Measurements from ENCODE around the gene DAPK1.
A peak's percentile ranks its signal among the peaks of the same experiment; 100 is the strongest.

Gene DAPK1

DNA sequence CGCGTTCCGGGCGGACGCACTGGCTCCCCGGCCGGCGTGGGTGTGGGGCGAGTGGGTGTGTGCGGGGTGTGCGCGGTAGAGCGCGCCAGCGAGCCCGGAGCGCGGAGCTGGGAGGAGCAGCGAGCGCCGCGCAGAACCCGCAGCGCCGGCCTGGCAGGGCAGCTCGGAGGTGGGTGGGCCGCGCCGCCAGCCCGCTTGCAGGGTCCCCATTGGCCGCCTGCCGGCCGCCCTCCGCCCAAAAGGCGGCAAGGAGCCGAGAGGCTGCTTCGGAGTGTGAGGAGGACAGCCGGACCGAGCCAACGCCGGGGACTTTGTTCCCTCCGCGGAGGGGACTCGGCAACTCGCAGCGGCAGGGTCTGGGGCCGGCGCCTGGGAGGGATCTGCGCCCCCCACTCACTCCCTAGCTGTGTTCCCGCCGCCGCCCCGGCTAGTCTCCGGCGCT, at the start of gene DAPK1:
Gene DAPK1 (plus strand): TSS at position 264 of the 442 bp plus-strand sequence. CDS start 1,211 bp downstream, outside the sequence.
- DNase-seq = peak; percentile 78

DNA sequence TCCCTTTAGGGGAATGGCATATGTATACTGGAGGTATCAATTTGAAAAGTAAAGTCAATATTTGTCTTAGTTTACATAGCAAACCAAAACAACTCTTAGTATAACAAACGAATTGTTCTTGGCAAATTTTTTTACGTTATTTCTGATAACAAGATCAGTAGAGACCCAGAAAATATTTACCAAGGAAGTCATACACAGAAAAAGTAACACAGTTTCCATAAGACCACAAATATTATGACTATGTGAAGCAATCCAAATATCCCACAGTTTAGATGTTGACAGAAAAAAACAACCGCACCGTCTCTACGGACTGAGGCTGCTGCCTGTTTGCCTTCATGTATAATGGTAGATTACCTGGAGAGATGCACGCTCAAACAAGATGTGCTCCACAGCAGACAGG, 46.5 kb upstream of the DAPK1 start:
- no peak for DNase-seq

DNA sequence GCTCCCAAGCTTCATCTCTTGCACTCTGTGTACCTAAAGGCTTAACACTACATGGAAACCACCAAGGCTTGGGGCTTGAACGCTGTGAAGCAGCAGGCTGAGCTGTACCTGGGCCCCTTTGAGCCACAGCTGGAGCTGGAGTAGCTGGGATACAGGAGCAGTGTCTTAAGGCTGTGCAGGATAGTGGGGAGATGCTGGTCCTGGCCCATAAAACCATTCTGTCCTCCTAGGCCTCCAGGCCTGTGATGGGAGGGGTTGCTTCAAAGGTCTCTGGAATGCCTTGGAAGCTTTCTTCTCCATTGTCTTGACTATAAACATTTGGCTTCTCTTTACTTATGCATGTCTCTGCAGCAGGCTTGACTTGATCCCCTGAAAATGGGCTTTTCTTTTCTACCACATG, 42.3 kb upstream of the DAPK1 start:
- DNase-seq = no peak

DNA sequence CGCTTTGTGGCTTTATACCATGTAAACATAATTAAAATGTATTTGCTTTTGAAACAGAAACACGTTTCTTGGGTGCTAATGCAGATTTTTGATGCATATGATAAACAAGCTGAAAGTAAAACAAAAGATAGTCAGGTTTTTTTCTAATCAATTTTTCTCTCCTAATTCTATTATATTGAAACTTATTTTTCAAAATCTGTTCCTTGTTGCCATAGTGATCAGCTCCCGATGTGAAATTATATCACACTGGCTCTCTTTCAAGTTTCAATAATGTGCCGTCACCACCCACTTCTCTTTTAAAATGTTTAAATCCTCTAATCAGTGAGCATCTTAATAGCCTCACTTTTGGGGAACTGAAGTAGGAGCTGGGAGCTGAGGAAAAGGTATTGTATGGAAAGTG, 36.4 kb upstream of the DAPK1 start:
- no peak for DNase-seq

DNA sequence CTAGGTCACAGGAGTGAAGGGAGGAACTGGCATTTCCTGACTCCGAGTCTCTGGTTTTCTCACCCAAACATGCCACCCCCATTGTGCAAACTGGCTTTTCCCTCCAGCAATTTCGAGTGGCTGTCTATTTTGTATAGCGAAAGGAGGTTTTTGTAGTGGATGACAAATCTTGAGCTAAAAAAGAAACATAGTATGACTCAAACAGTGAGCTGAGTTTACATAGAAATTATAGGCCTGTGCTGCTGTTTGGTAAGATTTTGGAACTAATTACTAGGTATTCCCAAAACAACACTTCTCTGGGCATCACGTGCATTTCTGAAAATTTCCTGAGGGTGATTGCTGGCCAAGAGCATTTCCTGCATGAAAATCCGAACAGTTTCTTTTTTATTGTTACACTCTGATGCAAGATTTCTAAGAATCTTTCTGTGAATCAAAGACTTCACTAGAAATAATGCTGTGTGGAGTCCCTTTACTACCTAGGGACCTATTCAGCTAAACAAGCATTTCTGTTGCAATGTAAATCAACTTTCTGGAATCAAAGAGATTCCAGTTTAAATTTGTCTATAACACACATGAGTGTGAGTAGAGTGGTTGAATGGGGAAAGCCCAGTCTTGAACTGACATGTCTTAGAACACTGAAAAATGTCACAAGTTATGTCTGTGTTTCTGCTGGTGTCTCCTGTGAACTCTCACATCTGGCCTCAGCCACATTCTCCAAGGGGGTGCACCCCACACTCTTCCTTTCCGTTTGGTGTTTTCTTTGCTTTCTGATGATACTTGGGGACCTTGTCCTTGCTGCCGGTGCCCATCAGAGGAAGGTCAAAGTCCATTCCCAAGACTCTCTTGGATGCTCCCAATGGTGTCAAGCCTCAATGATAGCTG, 33.3 kb upstream of the DAPK1 start:
- no peak for DNase-seq

DNA sequence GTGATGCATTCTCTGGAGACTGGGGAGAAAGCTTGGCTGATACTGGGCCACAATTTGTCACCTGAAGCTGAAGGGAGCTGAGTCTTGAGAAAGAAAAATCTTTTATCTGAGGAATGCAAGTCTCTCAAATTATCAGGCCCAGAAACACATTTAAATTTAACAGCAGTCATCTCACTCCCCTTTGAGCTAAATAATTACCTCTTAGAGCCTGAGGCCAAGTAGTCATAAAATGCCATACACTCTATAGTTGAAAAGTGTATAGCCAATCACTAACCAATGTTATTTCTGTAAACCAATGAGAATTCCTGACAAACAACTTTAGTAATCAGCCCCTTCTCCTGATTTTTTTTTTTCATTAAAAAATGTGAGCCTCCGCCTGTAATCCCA, 32.7 kb upstream of the DAPK1 start:
- no peak for DNase-seq

DNA sequence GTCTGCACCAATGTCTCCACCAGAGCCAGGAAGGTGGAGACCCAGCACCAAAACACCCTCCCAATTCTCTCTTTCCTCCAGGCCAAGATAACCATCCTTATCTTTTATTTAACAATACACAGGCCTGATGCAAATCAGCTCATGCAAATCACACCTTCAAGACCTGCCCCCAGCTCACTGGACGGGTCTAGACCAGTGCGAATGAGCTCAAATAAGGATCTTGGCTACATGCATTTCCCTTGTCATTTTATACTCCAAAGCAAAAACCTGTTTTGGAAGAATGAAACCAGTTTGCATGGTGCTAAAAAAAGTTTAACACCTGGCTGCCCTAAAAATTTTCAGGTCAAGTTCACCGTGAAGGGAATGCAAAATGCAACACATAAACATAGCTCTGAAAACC, 31.9 kb upstream of the DAPK1 start:
- DNase-seq = no peak

DNA sequence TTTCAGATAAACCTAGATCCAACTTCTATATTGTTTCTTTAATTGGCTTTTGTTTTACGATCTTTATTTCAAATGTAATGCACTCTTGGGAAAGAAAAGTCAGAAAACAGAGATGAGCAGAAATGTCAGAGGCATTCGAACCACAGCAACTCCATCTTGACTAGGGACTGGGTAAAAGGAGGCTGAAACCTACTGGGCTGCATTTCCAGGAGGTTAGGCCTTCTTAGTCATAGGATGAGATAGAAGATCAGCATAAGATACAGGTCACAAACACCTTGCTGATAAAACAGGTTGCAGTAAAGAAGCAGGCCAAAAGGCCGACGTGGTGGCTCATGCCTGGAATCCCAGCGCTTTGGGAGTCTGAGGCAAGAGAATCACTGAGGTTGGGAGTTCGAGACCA, 30.5 kb upstream of the DAPK1 start:
- no peak for DNase-seq

DNA sequence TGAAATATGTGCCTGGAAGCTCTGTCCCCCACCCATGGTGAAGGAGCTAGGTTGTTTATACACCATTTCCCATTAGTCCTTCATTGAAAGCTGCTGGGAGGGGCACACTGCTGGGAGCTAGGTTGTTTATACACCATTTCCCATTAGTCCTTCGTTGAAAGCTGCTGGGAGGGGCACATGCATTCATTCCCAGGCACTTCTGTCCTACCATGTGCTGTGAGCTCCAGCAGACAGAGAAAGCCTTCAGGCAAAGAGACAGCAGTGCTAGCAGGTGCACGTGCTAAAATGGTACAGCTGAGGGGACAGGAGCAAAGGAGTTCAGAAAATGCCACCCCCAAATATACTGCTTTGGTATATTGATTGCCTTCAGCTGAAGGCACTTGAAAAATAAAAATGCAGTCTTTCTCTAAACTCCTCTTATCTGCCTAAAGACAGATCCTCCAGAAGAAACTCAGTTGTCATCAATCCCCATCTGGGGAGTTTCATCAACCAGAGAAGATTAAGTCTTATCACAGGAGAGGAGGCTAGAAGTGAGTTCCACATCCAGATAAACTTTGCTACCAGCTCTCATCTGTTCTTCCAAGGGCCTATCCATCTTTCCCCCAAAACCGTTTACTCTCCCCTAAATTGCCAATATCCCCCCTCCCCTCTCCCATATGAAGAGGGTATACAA, 27.7 kb upstream of the DAPK1 start:
- DNase-seq = no peak

DNA sequence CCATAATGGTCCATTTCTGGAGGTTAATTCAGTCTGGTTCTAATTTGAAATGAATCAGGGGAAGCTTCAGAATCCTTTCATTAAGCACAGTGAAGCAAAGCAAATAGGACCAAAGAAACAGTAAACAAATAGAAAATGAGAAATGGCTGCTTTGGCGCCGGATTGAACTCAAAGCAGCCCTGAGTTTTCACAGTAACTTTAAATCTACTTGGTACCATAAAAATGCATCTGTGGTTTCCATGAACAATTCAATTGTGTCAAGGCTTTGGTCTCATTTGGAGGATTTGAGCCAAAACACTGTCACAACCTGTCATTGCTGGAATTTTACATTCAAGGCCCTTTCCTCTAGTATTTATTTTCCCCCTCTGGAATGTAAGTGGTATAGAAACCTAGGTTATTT, 25.9 kb upstream of the DAPK1 start:
- no peak for DNase-seq

DNA sequence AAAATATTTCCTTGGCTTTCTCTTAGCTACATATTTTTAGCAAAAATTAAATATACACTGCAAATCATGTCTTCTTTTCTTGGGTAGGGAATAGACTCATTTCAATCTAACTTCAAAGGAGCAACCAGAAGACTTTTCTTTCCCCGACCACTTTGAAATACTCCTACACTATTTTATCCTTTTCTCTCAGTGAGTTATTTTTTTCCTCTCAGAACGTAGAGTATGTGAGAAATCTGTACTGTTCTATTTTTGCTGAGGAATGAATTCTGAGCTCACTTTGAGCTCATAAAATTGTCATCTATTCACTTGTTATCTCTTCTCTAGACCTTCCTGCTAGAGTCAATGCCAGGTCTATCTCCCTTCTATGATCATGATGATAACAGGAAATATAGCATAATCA, 22.2 kb upstream of the DAPK1 start:
- no peak for DNase-seq

DNA sequence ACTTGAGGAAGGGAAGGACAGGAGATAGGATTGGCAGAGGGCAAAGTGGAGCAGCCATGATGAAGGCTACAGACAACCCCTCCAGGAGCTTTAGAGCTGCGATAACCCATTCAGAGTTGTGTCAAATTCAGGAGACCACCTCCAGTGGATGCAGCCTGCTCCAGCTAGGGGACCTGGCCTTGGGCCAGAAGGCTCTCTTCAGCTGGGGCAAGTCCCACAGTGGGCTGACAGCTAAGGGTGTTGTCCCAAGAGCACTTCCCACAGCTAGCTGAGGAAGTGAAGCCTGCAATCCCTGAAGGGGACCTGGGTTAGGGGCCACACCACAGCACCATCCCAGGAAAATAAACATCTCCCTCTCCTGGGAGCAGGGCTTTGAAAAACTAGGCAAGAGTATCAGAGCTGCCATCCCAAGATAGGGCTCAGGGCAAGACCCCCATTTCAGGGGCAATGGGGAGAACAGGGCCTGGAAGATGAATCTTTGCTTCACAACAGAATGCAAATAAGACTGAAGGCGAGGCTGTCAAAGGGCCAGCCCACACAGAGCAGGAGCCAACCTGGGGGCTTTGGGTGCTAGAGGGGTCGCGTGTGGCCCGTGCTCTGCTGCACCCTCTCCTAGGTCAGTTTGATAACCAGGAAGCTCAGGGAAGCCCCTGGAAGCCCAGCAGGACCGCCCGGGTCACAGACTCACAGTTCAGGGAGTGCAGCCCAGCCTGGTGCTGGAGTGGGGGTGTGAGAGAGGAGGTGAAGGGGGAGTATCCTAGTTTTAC, 19.3 kb upstream of the DAPK1 start:
- no peak for DNase-seq

DNA sequence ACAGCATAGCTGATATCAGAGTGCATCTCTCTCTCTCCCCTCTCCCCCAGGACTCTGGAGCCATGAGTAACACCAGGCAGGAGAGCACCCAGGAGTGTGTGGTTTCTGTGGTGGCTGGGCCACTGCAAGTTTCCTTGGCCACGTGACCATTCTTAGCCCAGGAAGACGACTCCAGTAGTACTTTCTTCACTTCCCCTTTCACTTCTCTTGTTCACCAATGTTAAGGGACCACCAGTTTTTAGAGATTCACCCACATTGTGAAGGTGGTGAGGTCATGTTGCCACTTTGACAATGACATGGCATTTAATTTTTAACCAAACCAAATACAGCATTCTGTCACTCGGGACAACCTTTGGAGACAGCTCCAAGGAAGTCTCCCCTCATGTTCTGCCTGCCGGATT, 17.9 kb upstream of the DAPK1 start:
- no peak for DNase-seq

DNA sequence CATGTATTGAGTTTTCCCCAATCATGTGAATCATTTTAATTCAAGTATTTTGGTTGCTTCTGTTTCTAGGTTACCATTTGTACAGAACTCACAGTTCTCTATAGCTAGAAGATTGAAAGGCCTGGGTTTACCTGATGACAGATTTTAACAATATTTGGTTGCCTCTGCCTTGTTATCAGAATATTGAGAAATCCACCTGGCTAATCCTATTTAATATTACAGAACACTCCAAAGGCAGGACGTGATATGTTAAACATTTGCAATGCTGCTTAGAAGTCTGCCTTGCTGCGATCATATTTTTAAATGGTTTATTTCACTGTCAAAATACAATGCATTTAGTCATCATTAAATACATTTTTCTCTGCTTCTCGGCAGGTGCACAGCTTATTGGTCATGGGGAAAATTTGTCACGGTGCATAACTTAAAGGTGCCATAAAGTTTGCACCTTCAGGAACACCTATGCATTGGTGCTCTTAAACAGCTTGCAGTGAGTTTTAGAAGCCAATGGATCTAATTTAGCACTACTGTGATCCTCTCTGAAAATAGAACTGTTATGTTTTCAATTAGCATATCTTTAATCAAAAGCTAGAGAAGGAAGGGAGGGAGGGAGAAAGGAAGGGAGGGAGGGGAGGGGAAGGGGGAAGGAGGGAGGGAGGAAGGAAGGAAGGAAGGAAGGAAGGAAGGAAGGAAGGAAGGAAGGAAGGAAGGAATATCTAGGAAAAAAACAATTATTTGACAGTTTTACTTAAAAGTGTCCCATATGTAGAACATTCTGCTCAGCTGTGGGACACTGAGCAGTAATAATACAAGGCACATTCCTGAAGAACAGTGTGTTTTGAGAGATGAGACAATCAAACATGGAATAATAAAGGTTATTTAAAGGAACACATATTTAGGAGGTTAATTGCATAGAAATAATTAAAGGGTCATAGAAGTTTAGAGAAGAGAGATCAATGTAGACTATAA, 15.5 kb upstream of the DAPK1 start:
- DNase-seq = no peak

DNA sequence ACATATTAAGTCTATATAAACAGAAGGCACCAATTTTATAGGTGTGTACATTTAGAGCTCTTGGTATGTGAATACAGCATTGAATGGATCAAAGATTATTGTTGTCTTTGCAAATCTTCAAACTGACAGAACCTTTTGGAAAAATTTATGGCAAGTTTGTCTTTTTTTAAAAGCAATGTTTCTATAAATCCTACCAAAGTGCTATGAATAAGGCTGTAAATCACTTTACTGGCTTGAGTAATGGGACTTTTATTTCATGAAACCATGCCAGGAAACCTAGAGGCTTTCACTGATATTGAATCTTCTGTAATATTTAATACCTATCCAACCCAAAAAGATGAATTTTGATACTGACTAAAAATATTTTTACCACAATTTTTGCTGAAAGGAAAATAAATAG, 7.4 kb upstream of the DAPK1 start:
- no peak for DNase-seq

DNA sequence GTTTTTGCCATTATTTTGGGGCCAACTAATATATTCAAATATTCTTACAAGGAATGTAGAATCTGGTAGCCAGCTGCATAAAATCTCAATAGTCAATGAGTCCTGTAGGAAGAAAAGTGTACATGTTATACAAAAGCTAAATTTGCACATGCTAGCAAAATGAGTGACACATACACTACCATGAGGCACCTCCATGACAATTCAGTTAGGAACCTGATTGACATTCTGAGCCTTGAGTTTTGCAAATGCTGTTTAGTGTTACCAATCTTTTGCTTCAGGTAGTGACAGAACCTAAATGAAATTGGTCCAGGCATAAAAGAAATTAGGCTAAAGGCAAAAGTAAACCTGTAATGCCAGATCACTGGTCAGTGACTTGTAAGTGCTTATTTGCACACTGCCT, 6.8 kb upstream of the DAPK1 start:
- no peak for DNase-seq

DNA sequence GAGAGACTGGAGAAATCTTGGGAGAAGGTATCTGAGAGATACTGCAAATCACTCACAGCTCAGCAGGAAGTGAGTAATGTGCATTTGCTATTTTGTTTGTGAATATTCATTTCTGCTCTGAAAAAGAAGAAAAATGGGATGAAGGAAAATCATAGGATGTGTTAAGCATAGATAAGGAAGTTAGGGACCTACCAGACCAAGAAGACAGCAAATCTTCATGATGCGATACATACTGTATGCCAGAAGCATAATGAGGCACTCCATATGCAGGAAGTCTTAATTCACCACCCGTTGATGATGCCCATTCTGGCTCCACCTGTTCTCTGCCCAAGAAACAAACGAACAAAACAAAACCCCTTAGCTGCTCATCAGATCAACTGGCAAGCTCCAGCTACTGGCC, 6.1 kb upstream of the DAPK1 start:
- no peak for DNase-seq

DNA sequence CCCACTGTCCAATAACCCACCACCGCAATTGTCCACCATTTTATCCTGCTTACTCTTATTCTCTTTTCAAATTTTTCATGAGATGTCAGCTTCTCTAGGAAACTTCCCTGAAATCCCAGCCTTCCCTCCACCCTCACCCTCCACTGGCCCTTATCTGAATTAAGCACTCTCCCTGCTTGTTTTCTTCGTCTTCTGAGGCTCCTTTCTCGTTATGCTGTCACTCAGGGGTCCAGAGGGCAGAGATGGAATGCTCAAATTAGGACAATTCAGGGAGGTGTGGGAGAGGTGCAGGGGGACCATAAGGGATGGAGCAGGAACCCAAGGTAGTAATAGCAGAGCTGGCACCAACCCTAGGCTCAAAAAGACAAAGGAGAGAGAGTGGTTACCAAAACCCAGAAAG, 5.0 kb upstream of the DAPK1 start:
- no peak for DNase-seq

DNA sequence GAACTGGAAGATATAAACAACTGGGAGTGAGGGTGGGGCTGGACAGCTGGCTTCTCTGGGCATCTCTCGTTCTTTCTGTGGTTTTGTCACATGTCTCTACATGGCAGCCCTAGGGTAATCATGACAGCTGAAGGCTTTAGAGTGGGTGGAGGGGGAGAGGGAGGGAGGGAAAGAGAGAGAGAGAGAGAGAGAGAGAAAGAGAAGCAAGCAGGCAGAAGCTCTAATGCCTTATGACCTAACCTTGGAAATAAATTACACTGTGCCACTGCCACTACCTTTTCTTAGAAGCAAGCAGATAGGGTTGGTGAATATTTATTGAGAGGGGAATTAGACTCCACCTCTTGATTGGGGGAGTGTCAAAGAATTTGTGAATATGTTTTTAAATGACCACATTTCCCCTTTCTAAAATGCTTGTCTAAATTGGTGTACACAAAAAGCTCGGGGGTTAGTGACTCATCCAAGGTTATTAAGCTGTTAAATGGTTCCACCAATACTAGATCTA, 2.6 kb upstream of the DAPK1 start:
- no peak for DNase-seq

DNA sequence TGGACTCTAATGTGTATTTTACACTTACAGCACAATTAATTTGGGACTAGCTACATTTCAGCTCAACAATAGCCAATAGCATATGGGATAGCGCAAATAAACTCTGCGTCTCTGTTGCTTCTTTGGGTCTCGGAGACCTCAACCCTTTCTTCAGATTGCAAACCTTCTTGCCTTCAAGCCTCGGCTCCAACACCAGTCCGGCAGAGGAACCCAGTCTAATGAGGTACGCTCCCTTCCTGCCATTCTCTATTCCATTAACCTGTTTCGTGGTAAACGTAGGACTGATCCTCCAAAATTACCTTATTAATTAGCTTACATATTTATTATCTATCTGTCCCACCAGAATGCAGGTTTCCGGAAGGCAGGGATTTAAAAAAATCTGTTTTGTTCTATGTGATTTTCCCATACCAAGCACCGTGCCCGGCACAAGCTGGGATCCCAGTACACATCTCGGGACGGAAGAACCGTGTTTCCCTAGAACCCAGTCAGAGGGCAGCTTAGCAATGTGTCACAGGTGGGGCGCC, 525 bp upstream of the DAPK1 start:
- no peak for DNase-seq

DNA sequence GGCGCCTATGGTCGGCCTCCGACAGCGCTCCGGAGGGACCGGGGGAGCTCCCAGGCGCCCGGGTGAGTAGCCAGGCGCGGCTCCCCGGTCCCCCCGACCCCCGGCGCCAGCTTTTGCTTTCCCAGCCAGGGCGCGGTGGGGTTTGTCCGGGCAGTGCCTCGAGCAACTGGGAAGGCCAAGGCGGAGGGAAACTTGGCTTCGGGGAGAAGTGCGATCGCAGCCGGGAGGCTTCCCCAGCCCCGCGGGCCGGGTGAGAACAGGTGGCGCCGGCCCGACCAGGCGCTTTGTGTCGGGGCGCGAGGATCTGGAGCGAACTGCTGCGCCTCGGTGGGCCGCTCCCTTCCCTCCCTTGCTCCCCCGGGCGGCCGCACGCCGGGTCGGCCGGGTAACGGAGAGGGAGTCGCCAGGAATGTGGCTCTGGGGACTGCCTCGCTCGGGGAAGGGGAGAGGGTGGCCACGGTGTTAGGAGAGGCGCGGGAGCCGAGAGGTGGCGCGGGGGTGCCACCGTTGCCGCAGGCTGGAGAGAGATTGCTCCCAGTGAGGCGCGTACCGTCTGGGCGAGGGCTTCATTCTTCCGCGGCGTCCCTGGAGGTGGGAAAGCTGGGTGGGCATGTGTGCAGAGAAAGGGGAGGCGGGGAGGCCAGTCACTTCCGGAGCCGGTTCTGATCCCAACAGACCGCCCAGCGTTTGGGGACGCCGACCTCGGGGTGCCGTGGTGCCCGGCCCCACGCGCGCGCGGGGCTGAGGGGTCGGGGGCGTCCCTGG, 561 bp downstream of the DAPK1 start:
- DNase-seq = peak; percentile 60

Measured in 8988T (cell line).